HEK293T (cell line): Measurements from ENCODE around the gene WWOX.

Source experiments
- BHLHE40 ChIP-seq: fragments of 450-650 bp; IDR thresholded peaks from 2 replicates; pipeline ENCODE4 v1.6.1; 2016; ENCODE audit warnings: mild to moderate bottlenecking, moderate library complexity, borderline replicate concordance
- CTBP1 ChIP-seq: fragments of 450-650 bp; IDR thresholded peaks from 2 replicates; pipeline ENCODE4 v1.6.1; 2016; ENCODE audit warnings: borderline replicate concordance
- ELF4 ChIP-seq: fragments of 450-650 bp; IDR thresholded peaks from 2 replicates; pipeline ENCODE4 v1.6.1; 2017; ENCODE audit warnings: antibody characterized with exemption
- FOXA1 ChIP-seq: fragments of 450-650 bp; IDR thresholded peaks from 2 replicates; pipeline ENCODE4 v1.6.1; 2016; ENCODE audit warnings: mild to moderate bottlenecking
- FOXM1 ChIP-seq: fragments of 450-650 bp; IDR thresholded peaks from 2 replicates; pipeline ENCODE4 v1.6.1; 2017; ENCODE audit warnings: mild to moderate bottlenecking, borderline replicate concordance
- HDGF ChIP-seq: fragments of 450-650 bp; IDR thresholded peaks from 2 replicates; pipeline ENCODE4 v1.6.1; 2017; ENCODE audit warnings: antibody characterized with exemption, borderline replicate concordance
- NFRKB ChIP-seq: fragments of 450-650 bp; IDR thresholded peaks from 2 replicates; pipeline ENCODE4 v1.6.1; 2016; ENCODE audit warnings: mild to moderate bottlenecking, moderate library complexity
- PKNOX1 ChIP-seq: fragments of 450-650 bp; IDR thresholded peaks from 2 replicates; pipeline ENCODE4 v1.6.1; 2016
- SP1 ChIP-seq: fragments of 450-650 bp; IDR thresholded peaks from 2 replicates; pipeline ENCODE4 v1.6.1; 2017
- SUZ12 ChIP-seq: fragments of 450-650 bp; IDR thresholded peaks from 2 replicates; pipeline ENCODE4 v1.6.1; 2016; ENCODE audit warnings: mild to moderate bottlenecking
- ZNF384 ChIP-seq: fragments of 450-650 bp; IDR thresholded peaks from 2 replicates; pipeline ENCODE4 v1.6.1; 2016

DNA sequence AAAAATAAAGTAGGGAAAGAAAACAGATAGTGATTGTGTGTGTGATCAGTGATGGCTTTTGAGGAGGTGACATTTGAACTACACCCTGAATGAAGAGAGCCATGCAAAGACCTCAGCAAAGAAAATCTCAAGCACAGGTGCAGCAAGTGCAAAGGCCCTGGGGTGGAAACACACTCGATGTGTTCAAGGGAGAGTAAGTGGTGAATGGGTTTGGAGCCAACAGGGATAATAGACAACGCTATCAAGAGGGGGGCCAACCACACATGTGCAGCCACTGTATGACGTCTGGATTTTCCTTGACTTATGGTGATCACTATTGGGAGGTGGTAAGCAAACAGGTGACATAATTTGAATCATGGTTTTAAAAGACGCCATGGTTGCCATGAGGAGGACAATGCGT is 564.2 kb downstream of the WWOX start:
- no peak for TF ChIP-seq CTBP1
- TF ChIP-seq FOXA1: no peak
- no peak for TF ChIP-seq SP1
- TF ChIP-seq ZNF384: no peak
- TF ChIP-seq FOXM1: no peak
- no peak for TF ChIP-seq ELF4
- no peak for TF ChIP-seq NFRKB
- no peak for TF ChIP-seq SUZ12
- no peak for TF ChIP-seq HDGF
- no peak for TF ChIP-seq PKNOX1
- TF ChIP-seq BHLHE40: no peak
